ENCODE data around the gene CDKN2D. TPM values are rescaled to one million over a fixed set of nuclear protein-coding genes. Genes with fewer than 3 reads are reported as not detected.

Gene CDKN2D
- total and polyA plus RNA-seq, 8 donors, result 4.1 to 11.8 (median 8.5) TPM; not detected in 2

- Histone ChIP-seq H3K4me3 (peak overlapping the region; percentile 86 to 98 (median 92)), H3K27ac (peak overlapping the region; percentile 74 to 92 (median 89)), H3K4me1 (peaks cover 23 to 44% (median 29%) of the 10 kb centered on the region in 4 donors), H3K9me3 (no peaks in the 10 kb centered on the region), H3K27me3 (no peaks in the 10 kb centered on the region), H3K36me3 (no peaks in the 10 kb centered on the region)
- 0 to 1% (median 0%) methylated on average over 23 to 75 of the region's 76 CpGs for WGBS, 5 donors
- DNase-seq, result peak; percentile 90 to 91
- intact Hi-C loops (cut with DNase I; ENCODE audit: low total_unique reads), result no loop called here
- no peak for TF ChIP-seq EP300 (IDR thresholded peaks at IDR 0.05)
- peak in 1 of 3 donors; percentile 62 for TF ChIP-seq POLR2AphosphoS5 (IDR thresholded peaks at IDR 0.05)
Observed at GRCh38 chr19:10602330-10603083, 33.7 kb upstream of the CDKN2D start.

- H3K27ac ChIP-seq, result peak overlapping the region in 1 of 5 donors; percentile 89
- no peak for TF ChIP-seq EP300 (IDR thresholded peaks at IDR 0.05)
- TF ChIP-seq POLR2A (IDR thresholded peaks at IDR 0.05), result no peak
- TF ChIP-seq POLR2AphosphoS5 (IDR thresholded peaks at IDR 0.05), result no peak
- TF ChIP-seq CTCF (IDR thresholded peaks at IDR 0.05), result no peak
- WGBS, 5 donors, result 13 to 31% (median 26%) methylated on average over 7 of the region's 7 CpGs
Observed at GRCh38 chr19:10601999-10602329, 33.2 kb upstream of the CDKN2D start.

GRCh38 chr19:10600149-10600548, 31.4 kb upstream of the CDKN2D start:
- Histone ChIP-seq H3K4me3 (no peak overlapping the region), H3K36me3 (no peaks in the 10 kb centered on the region), H3K4me1 (peaks cover 23 to 52% (median 46%) of the 10 kb centered on the region in 4 donors), H3K9me3 (no peaks in the 10 kb centered on the region), H3K27me3 (no peaks in the 10 kb centered on the region), H3K27ac (no peak overlapping the region)
- DNase-seq, result no peak
- WGBS, 5 donors, result 94 to 97% (median 95%) methylated on average over 5 of the region's 5 CpGs
- intact Hi-C loops (cut with DNase I; ENCODE audit: low total_unique reads), result no loop called here
- TF ChIP-seq POLR2AphosphoS5 (IDR thresholded peaks at IDR 0.05) (no peak), CTCF (IDR thresholded peaks at IDR 0.05) (no peak), POLR2A (IDR thresholded peaks at IDR 0.05) (no peak), EP300 (IDR thresholded peaks at IDR 0.05) (no peak)

More at GRCh38 chr19:10601999-10602329, 33.2 kb upstream of the CDKN2D start:
- Histone ChIP-seq H3K27me3 (no peaks in the 10 kb centered on the region), H3K4me3 (peak overlapping the region; percentile 86 to 98 (median 92)), H3K36me3 (no peaks in the 10 kb centered on the region), H3K4me1 (peaks cover 23 to 48% (median 32%) of the 10 kb centered on the region in 4 donors), H3K9me3 (no peaks in the 10 kb centered on the region)
- intact Hi-C loops (cut with DNase I; ENCODE audit: low total_unique reads), result no loop called here
- no peak for DNase-seq

GRCh38 chr19:10593820-10594637, 25.2 kb upstream of the CDKN2D start:
- 56 to 73% (median 68%) methylated on average over 9 of the region's 9 CpGs for WGBS, 5 donors
- Histone ChIP-seq H3K27ac (peak overlapping the region in 3 of 5 donors; percentile 35 to 75 (median 36)), H3K36me3 (no peaks in the 10 kb centered on the region), H3K4me1 (peaks cover 0 to 40% (median 31%) of the 10 kb centered on the region in 4 donors), H3K9me3 (no peaks in the 10 kb centered on the region), H3K27me3 (peaks cover 0 to 3% (median 0%) of the 10 kb centered on the region in 3 donors), H3K4me3 (no peak overlapping the region)
- TF ChIP-seq EP300 (IDR thresholded peaks at IDR 0.05), result no peak
- TF ChIP-seq POLR2A (IDR thresholded peaks at IDR 0.05), result no peak
- no peak for TF ChIP-seq CTCF (IDR thresholded peaks at IDR 0.05)
- no peak for TF ChIP-seq POLR2AphosphoS5 (IDR thresholded peaks at IDR 0.05)
- intact Hi-C loops (cut with DNase I; ENCODE audit: low total_unique reads), result no loop called here
- no peak for DNase-seq
